ENCODE data around the gene LRRC8E. TPM values are rescaled to one million over a fixed set of nuclear protein-coding genes. Genes with fewer than 3 reads are reported as not detected.

The LRRC8E gene
- total and polyA plus RNA-seq, 2 of the 8 experiments (the other 6 are each of a cell fraction or from before 2014, with no cell fraction given), result 2.7 to 2.9 TPM

- no peak for TF ChIP-seq CHD7 (IDR thresholded peaks at IDR 0.05; ENCODE audit: insufficient replicate concordance, low read length)
- no peak for TF ChIP-seq ZNF274 (IDR thresholded peaks at IDR 0.05; ENCODE audit: borderline replicate concordance, extremely low read depth, low read length)
- TF ChIP-seq TAF1 (IDR thresholded peaks at IDR 0.05; ENCODE audit: low read depth, low read length), result no peak
- TF ChIP-seq POLR2AphosphoS5 (IDR thresholded peaks at IDR 0.05; ENCODE audit: low read depth, low read length), result no peak
Observed at GRCh38 chr19:7907122-7907521, 18.8 kb downstream of the LRRC8E start (continued).

All from H1 (cell line).